Measurements from ENCODE around the gene S100A7A. TPM values are rescaled to one million over a fixed set of nuclear protein-coding genes. Genes with fewer than 3 reads are reported as not detected.

S100A7A gene
- polyA plus RNA-seq, 2 donors: 0.02 to 1.3 TPM

- no peaks in the 10 kb centered on the region for H3K9me3 ChIP-seq (ENCODE audit: control insufficient read depth in 2 of 2, insufficient read depth in 1 of 2, low read depth in 1 of 2, low read length in 1 of 2)
- no peak overlapping the region for H3K4me3 ChIP-seq (ENCODE audit: low read depth in 1 of 2, low read length in 2 of 2)
- 25 to 26% methylated on average over 23 of the region's 23 CpGs for WGBS, 2 donors
- H3K27ac ChIP-seq (ENCODE audit: low read depth in 2 of 2, low read length in 1 of 2): no peak overlapping the region
- no peaks in the 10 kb centered on the region for H3K36me3 ChIP-seq (ENCODE audit: control insufficient read depth in 2 of 2, insufficient read depth in 2 of 2, low read length in 1 of 2)
- H3K27me3 ChIP-seq (ENCODE audit: control insufficient read depth in 1 of 2, insufficient read depth in 2 of 2, low read length in 2 of 2): no peaks in the 10 kb centered on the region
- H3K4me1 ChIP-seq (ENCODE audit: control insufficient read depth in 2 of 2, insufficient read depth in 2 of 2, low read length in 1 of 2): no peaks in the 10 kb centered on the region
Observed at GRCh38 chr1:153465811-153466636, 49.7 kb downstream of the S100A7A start.

- WGBS, 2 donors: 63 to 65% methylated on average over 5 of the region's 5 CpGs
- no peak overlapping the region for H3K27ac ChIP-seq (ENCODE audit: low read depth in 2 of 2, low read length in 1 of 2)
- no peaks in the 10 kb centered on the region for H3K36me3 ChIP-seq (ENCODE audit: control insufficient read depth in 2 of 2, insufficient read depth in 2 of 2, low read length in 1 of 2)
- H3K27me3 ChIP-seq (ENCODE audit: control insufficient read depth in 1 of 2, insufficient read depth in 2 of 2, low read length in 2 of 2): no peaks in the 10 kb centered on the region
- H3K9me3 ChIP-seq (ENCODE audit: control insufficient read depth in 2 of 2, insufficient read depth in 1 of 2, low read depth in 1 of 2, low read length in 1 of 2): peaks cover 0 to 5% of the 10 kb centered on the region in 2 donors
- no peak overlapping the region for H3K4me3 ChIP-seq (ENCODE audit: low read depth in 1 of 2, low read length in 2 of 2)
- no peaks in the 10 kb centered on the region for H3K4me1 ChIP-seq (ENCODE audit: control insufficient read depth in 2 of 2, insufficient read depth in 2 of 2, low read length in 1 of 2)
Observed at GRCh38 chr1:153466908-153467307, 50.6 kb downstream of the S100A7A start.

GRCh38 chr1:153470707-153471106 lies 54.4 kb downstream of the S100A7A start:
- Histone ChIP-seq H3K4me3 (ENCODE audit: low read depth in 1 of 2, low read length in 2 of 2) (no peak overlapping the region), H3K4me1 (ENCODE audit: control insufficient read depth in 2 of 2, insufficient read depth in 2 of 2, low read length in 1 of 2) (no peaks in the 10 kb centered on the region), H3K27ac (ENCODE audit: low read depth in 2 of 2, low read length in 1 of 2) (no peak overlapping the region), H3K9me3 (ENCODE audit: control insufficient read depth in 2 of 2, insufficient read depth in 1 of 2, low read depth in 1 of 2, low read length in 1 of 2) (peaks cover 0 to 5% of the 10 kb centered on the region in 2 donors), H3K36me3 (ENCODE audit: control insufficient read depth in 2 of 2, insufficient read depth in 2 of 2, low read length in 1 of 2) (no peaks in the 10 kb centered on the region), H3K27me3 (ENCODE audit: control insufficient read depth in 1 of 2, insufficient read depth in 2 of 2, low read length in 2 of 2) (no peaks in the 10 kb centered on the region)

Other genes starting within 250 kb of the S100A7A start
- gene LELP1, start 213.1 kb upstream of the S100A7A start, polyA plus RNA-seq: not detected
- gene PRR9, start 198.9 kb upstream of the S100A7A start, polyA plus RNA-seq: not detected
- under 1 TPM in 1 of 2 donors, not detected in 1; 0.28 TPM for gene LORICRIN, start 156.8 kb upstream of the S100A7A start, polyA plus RNA-seq
- 10 to 100 TPM in 1 of 2 donors, 1 to 10 TPM in 1; 9.9 to 21.5 TPM for gene PGLYRP3, start 103.6 kb upstream of the S100A7A start, polyA plus RNA-seq
- 1 to 10 TPM; 3.1 to 3.3 TPM for gene PGLYRP4, start 67.7 kb upstream of the S100A7A start, polyA plus RNA-seq
- gene S100A9, start 58.7 kb upstream of the S100A7A start, polyA plus RNA-seq: over 10,000 TPM; 47,233 to 60,368 TPM
- 100 to 1,000 TPM in 1 of 2 donors, 10 to 100 TPM in 1; 67.2 to 222 TPM for gene S100A12, start 40.9 kb upstream of the S100A7A start, polyA plus RNA-seq
- gene S100A8, start 25.4 kb upstream of the S100A7A start, polyA plus RNA-seq: over 10,000 TPM; 44,360 to 65,887 TPM
- 100 to 1,000 TPM; 115 to 689 TPM for gene S100A7, start 44.1 kb downstream of the S100A7A start, polyA plus RNA-seq
- gene S100A6, start 119.5 kb downstream of the S100A7A start, polyA plus RNA-seq: 1,000 to 10,000 TPM in 1 of 2 donors, 100 to 1,000 TPM in 1; 936 to 2,978 TPM
- under 1 TPM in 1 of 2 donors, not detected in 1; 0.11 TPM for gene S100A5, start 124.4 kb downstream of the S100A7A start, polyA plus RNA-seq
- gene S100A4, start 129.3 kb downstream of the S100A7A start, polyA plus RNA-seq: 100 to 1,000 TPM; 145 to 249 TPM
- 10 to 100 TPM; 10.2 to 27.5 TPM for gene S100A3, start 132.7 kb downstream of the S100A7A start, polyA plus RNA-seq
- gene S100A2, start 149.3 kb downstream of the S100A7A start, polyA plus RNA-seq: 1,000 to 10,000 TPM; 2,831 to 3,591 TPM
- gene S100A16, start 196.6 kb downstream of the S100A7A start, polyA plus RNA-seq: 1,000 to 10,000 TPM; 2,016 to 2,151 TPM
- 1,000 to 10,000 TPM; 2,532 to 3,167 TPM for gene S100A14, start 199.8 kb downstream of the S100A7A start, polyA plus RNA-seq
- 100 to 1,000 TPM in 1 of 2 donors, 10 to 100 TPM in 1; 74.3 to 122 TPM for gene S100A13, start 211.0 kb downstream of the S100A7A start, polyA plus RNA-seq
- gene S100A1, start 211.9 kb downstream of the S100A7A start, polyA plus RNA-seq: 1 to 10 TPM in 1 of 2 donors, under 1 TPM in 1; 0.93 to 2.3 TPM
- gene CHTOP, start 217.5 kb downstream of the S100A7A start, polyA plus RNA-seq: 10 to 100 TPM; 41.6 to 45.5 TPM
- gene SNAPIN, start 242.2 kb downstream of the S100A7A start, polyA plus RNA-seq: 10 to 100 TPM; 20.0 to 35.3 TPM

Data from esophagus (tissue), 2 donors.